SK-N-SH treated with all-trans-retinoic acid at 6 μM for 48 hours (cell line): ENCODE measurements around the gene MEI4.

Experiments used
- ATAC-seq: fragments of 200-7000 bp; cut with Tn5 transposase; 3 replicates; pipeline ENCODE4 v1.9.1; 2020; ENCODE audit warnings: mild to moderate bottlenecking, moderate library complexity
- ARNTL ChIP-seq: fragments of 450-650 bp; formaldehyde crosslinking; IDR thresholded peaks from 2 replicates; pipeline ENCODE4 v1.5.0; 2020; ENCODE audit warnings: low read depth, mild to moderate bottlenecking, moderate library complexity, borderline replicate concordance
- BACH2 ChIP-seq: fragments of 250-450 bp; sonication (Bioruptor Pico); IDR thresholded peaks from 2 replicates; pipeline ENCODE4 v1.9.0; 2021; ENCODE audit warnings: mild to moderate bottlenecking, borderline replicate concordance
- CREB5 ChIP-seq: fragments of 250-450 bp; sonication (Bioruptor Pico); IDR thresholded peaks from 2 replicates; pipeline ENCODE4 v1.5.1; 2020; ENCODE audit warnings: low read depth, mild to moderate bottlenecking, moderate library complexity
- CSDC2 ChIP-seq: fragments of 250-450 bp; sonication (Bioruptor Pico); IDR thresholded peaks from 2 replicates; pipeline ENCODE4 v1.5.0; 2020; ENCODE audit warnings: mild to moderate bottlenecking, moderate library complexity
- ESRRG ChIP-seq: fragments of 250-450 bp; sonication (Bioruptor Pico); IDR thresholded peaks from 2 replicates; pipeline ENCODE4 v1.6.1; 2021; ENCODE audit warnings: mild to moderate bottlenecking
- GLIS3 ChIP-seq: fragments of 250-450 bp; sonication (Bioruptor Pico); IDR thresholded peaks from 2 replicates; pipeline ENCODE4 v1.5.0; 2020; ENCODE audit warnings: mild to moderate bottlenecking, moderate library complexity
- ISL1 ChIP-seq: fragments of 250-450 bp; sonication (Bioruptor Pico); IDR thresholded peaks from 2 replicates; pipeline ENCODE4 v2.1.2; 2022; ENCODE audit warnings: mild to moderate bottlenecking, moderate library complexity
- OSR1 ChIP-seq: fragments of 250-450 bp; sonication (Bioruptor Pico); IDR thresholded peaks from 2 replicates; pipeline ENCODE4 v1.8.0; 2022; ENCODE audit warnings: moderate library complexity, mild to moderate bottlenecking, inconsistent platforms
- PATZ1 ChIP-seq: fragments of 250-450 bp; sonication (Bioruptor Pico); IDR thresholded peaks from 2 replicates; pipeline ENCODE4 v1.8.0; 2020; ENCODE audit warnings: mild to moderate bottlenecking, moderate library complexity, borderline replicate concordance
- PPARA ChIP-seq: fragments of 250-450 bp; sonication (Bioruptor Pico); IDR thresholded peaks from 2 replicates; pipeline ENCODE4 v1.5.0; 2020; ENCODE audit warnings: mild to moderate bottlenecking, borderline replicate concordance
- RARB ChIP-seq: fragments of 250-450 bp; sonication (Bioruptor Pico); IDR thresholded peaks from 2 replicates; pipeline ENCODE4 v1.8.0; 2021; ENCODE audit warnings: mild to moderate bottlenecking, moderate library complexity
- SNAI2 ChIP-seq: fragments of 250-450 bp; sonication (Bioruptor Pico); IDR thresholded peaks from 2 replicates; pipeline ENCODE4 v1.5.0; 2020; ENCODE audit warnings: mild to moderate bottlenecking, moderate library complexity
- TCF4 ChIP-seq: fragments of 250-450 bp; sonication (Bioruptor Pico); IDR thresholded peaks from 2 replicates; pipeline ENCODE4 v1.8.0; 2021; ENCODE audit warnings: mild to moderate bottlenecking, moderate library complexity, borderline replicate concordance
- TOX ChIP-seq: fragments of 250-450 bp; sonication (Bioruptor Pico); IDR thresholded peaks from 2 replicates; pipeline ENCODE4 v1.8.0; 2021; ENCODE audit warnings: mild to moderate bottlenecking, moderate library complexity, borderline replicate concordance
- ZC3H10 ChIP-seq: fragments of 250-450 bp; sonication (Bioruptor Pico); IDR thresholded peaks from 2 replicates; pipeline ENCODE4 v1.5.1; 2021; ENCODE audit warnings: mild to moderate bottlenecking, moderate library complexity
- ZFP30 ChIP-seq: fragments of 450-650 bp; formaldehyde crosslinking; IDR thresholded peaks from 2 replicates; pipeline ENCODE4 v1.5.0; 2022; ENCODE audit warnings: mild to moderate bottlenecking, moderate library complexity
- ZNF565 ChIP-seq: fragments of 450-650 bp; formaldehyde crosslinking; conservative IDR thresholded peaks from 2 replicates; pipeline ENCODE4 v1.5.0; 2020; ENCODE audit warnings: low read depth, mild to moderate bottlenecking, moderate library complexity
- ZNF70 ChIP-seq: fragments of 450-650 bp; formaldehyde crosslinking; IDR thresholded peaks from 2 replicates; pipeline ENCODE4 v1.5.0; 2020; ENCODE audit warnings: mild to moderate bottlenecking, moderate library complexity
- ZNF8 ChIP-seq: fragments of 450-650 bp; formaldehyde crosslinking; IDR thresholded peaks from 2 replicates; pipeline ENCODE4 v1.5.0; 2020; ENCODE audit warnings: mild to moderate bottlenecking, moderate library complexity
- TF ChIP-seq, protein P1 (sequence below): fragments of 250-450 bp; sonication (Bioruptor Pico); IDR thresholded peaks from 2 replicates; pipeline ENCODE4 v1.5.1; 2021; ENCODE audit warnings: mild to moderate bottlenecking, moderate library complexity
- TF ChIP-seq, protein P2 (sequence below): fragments of 250-450 bp; sonication (Bioruptor Pico); IDR thresholded peaks from 2 replicates; pipeline ENCODE4 v1.8.0; 2021; ENCODE audit warnings: low read depth, mild to moderate bottlenecking, moderate library complexity, borderline replicate concordance
- TF ChIP-seq, protein P3 (sequence below): fragments of 250-450 bp; sonication (Bioruptor Pico); IDR thresholded peaks from 2 replicates; pipeline ENCODE4 v1.5.0; 2020; ENCODE audit warnings: mild to moderate bottlenecking, moderate library complexity

The MEI4 gene

GRCh38 chr6:77926198-77926751 lies 273.4 kb downstream of the MEI4 start (continued):
- no peak for TF ChIP-seq CREB5 (CRISPR knock-in tag)
- no peak for TF ChIP-seq OSR1
- TF ChIP-seq RARB (CRISPR knock-in tag): no peak
- TF ChIP-seq ESRRG: no peak
- TF ChIP-seq ZNF565: no peak
- no peak for TF ChIP-seq GLIS3 (CRISPR knock-in tag)
- TF ChIP-seq, all 23 proteins: peak for 0

DNA sequence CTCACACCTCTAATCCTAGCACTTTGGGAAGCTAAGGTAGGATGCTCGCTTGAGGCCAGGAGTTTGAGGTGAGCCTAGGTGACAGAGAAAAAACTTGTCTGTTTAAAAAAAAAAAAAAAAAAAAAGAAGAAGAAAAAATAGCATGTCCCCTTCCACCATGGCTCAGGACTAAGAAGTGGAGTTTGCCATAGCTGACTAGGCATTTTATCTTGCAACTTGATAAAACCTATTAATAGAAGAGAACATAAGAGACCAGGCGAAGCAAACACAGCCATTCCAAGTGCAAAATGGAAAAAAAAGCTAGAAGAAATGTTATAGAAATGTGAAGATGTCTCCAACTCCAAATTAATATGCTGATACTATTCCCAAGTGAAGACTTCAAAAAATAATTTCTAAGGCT lies 277.5 kb downstream of the MEI4 start:
- TF ChIP-seq, protein P1, sequence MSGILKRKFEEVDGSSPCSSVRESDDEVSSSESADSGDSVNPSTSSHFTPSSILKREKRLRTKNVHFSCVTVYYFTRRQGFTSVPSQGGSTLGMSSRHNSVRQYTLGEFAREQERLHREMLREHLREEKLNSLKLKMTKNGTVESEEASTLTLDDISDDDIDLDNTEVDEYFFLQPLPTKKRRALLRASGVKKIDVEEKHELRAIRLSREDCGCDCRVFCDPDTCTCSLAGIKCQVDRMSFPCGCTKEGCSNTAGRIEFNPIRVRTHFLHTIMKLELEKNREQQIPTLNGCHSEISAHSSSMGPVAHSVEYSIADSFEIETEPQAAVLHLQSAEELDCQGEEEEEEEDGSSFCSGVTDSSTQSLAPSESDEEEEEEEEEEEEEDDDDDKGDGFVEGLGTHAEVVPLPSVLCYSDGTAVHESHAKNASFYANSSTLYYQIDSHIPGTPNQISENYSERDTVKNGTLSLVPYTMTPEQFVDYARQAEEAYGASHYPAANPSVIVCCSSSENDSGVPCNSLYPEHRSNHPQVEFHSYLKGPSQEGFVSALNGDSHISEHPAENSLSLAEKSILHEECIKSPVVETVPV (CRISPR knock-in tag): no peak
- TF ChIP-seq PATZ1 (CRISPR knock-in tag): no peak
- TF ChIP-seq SNAI2 (CRISPR knock-in tag): no peak
- no peak for TF ChIP-seq CSDC2
- TF ChIP-seq TCF4 (CRISPR knock-in tag): no peak
- TF ChIP-seq PPARA (CRISPR knock-in tag): no peak
- TF ChIP-seq BACH2 (CRISPR knock-in tag): no peak
- TF ChIP-seq ZNF8: no peak
- TF ChIP-seq ISL1 (CRISPR knock-in tag): no peak
- TF ChIP-seq RARB (CRISPR knock-in tag): no peak
- no peak for TF ChIP-seq ZNF70 (CRISPR knock-in tag)
- TF ChIP-seq, protein P2, sequence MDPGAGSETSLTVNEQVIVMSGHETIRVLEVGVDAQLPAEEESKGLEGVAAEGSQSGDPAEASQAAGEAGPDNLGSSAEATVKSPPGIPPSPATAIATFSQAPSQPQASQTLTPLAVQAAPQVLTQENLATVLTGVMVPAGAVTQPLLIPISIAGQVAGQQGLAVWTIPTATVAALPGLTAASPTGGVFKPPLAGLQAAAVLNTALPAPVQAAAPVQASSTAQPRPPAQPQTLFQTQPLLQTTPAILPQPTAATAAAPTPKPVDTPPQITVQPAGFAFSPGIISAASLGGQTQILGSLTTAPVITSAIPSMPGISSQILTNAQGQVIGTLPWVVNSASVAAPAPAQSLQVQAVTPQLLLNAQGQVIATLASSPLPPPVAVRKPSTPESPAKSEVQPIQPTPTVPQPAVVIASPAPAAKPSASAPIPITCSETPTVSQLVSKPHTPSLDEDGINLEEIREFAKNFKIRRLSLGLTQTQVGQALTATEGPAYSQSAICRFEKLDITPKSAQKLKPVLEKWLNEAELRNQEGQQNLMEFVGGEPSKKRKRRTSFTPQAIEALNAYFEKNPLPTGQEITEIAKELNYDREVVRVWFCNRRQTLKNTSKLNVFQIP: no peak
- no peak for TF ChIP-seq ESRRG
- no peak for TF ChIP-seq GLIS3 (CRISPR knock-in tag)
- no peak for TF ChIP-seq ZNF565
- no peak for TF ChIP-seq ZC3H10 (CRISPR knock-in tag)
- no peak for TF ChIP-seq OSR1
- no peak for TF ChIP-seq ARNTL
- TF ChIP-seq, all 23 proteins: peak for 0
- no peak for ATAC-seq

GRCh38 chr6:77930952-77931351 lies 278.1 kb downstream of the MEI4 start:
- ATAC-seq: no peak
- TF ChIP-seq ZFP30 (CRISPR knock-in tag) (no peak), ARNTL (no peak), CSDC2 (no peak), ESRRG (no peak), ZNF565 (no peak), TOX (no peak), PATZ1 (CRISPR knock-in tag) (no peak), ZNF8 (no peak), CREB5 (CRISPR knock-in tag) (no peak), BACH2 (CRISPR knock-in tag) (no peak), GLIS3 (CRISPR knock-in tag) (no peak), ZC3H10 (CRISPR knock-in tag) (no peak), RARB (CRISPR knock-in tag) (no peak), ZNF70 (CRISPR knock-in tag) (no peak)
- TF ChIP-seq, protein P3, sequence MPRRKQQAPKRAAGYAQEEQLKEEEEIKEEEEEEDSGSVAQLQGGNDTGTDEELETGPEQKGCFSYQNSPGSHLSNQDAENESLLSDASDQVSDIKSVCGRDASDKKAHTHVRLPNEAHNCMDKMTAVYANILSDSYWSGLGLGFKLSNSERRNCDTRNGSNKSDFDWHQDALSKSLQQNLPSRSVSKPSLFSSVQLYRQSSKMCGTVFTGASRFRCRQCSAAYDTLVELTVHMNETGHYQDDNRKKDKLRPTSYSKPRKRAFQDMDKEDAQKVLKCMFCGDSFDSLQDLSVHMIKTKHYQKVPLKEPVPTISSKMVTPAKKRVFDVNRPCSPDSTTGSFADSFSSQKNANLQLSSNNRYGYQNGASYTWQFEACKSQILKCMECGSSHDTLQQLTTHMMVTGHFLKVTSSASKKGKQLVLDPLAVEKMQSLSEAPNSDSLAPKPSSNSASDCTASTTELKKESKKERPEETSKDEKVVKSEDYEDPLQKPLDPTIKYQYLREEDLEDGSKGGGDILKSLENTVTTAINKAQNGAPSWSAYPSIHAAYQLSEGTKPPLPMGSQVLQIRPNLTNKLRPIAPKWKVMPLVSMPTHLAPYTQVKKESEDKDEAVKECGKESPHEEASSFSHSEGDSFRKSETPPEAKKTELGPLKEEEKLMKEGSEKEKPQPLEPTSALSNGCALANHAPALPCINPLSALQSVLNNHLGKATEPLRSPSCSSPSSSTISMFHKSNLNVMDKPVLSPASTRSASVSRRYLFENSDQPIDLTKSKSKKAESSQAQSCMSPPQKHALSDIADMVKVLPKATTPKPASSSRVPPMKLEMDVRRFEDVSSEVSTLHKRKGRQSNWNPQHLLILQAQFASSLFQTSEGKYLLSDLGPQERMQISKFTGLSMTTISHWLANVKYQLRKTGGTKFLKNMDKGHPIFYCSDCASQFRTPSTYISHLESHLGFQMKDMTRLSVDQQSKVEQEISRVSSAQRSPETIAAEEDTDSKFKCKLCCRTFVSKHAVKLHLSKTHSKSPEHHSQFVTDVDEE (CRISPR knock-in tag): no peak
- TF ChIP-seq, protein P2: no peak
